GM12873 (cell line): ENCODE data around the gene GPR39.

Experiments used
- CTCF ChIP-seq: IDR thresholded peaks from 2 replicates; pipeline ENCODE4 v1.5.1; 2012; ENCODE audit warnings: low read depth, mild to moderate bottlenecking, moderate library complexity, low read length, control low read depth; ENCODE audit not compliant: insufficient read depth; ENCODE audit errors: missing control alignments

GPR39 gene

GRCh38 chr2:132414081-132414480 lies 2.5 kb upstream of the GPR39 start:
- TF ChIP-seq CTCF: no peak

GRCh38 chr2:132415256-132415914 lies 1.2 kb upstream of the GPR39 start:
- TF ChIP-seq CTCF: no peak

GRCh38 chr2:132415915-132416722 lies 486 bp upstream of the GPR39 start:
- TF ChIP-seq CTCF: no peak

GRCh38 chr2:132417430-132418035 lies 928 bp downstream of the GPR39 start:
- TF ChIP-seq CTCF: no peak

- no peak for TF ChIP-seq CTCF
Measured at GRCh38 chr2:132419235-132419634, 2.6 kb downstream of the GPR39 start.

GRCh38 chr2:132419941-132420340 lies 3.3 kb downstream of the GPR39 start:
- TF ChIP-seq CTCF: no peak
